ENCODE results near the gene TBC1D9B.

DNA sequence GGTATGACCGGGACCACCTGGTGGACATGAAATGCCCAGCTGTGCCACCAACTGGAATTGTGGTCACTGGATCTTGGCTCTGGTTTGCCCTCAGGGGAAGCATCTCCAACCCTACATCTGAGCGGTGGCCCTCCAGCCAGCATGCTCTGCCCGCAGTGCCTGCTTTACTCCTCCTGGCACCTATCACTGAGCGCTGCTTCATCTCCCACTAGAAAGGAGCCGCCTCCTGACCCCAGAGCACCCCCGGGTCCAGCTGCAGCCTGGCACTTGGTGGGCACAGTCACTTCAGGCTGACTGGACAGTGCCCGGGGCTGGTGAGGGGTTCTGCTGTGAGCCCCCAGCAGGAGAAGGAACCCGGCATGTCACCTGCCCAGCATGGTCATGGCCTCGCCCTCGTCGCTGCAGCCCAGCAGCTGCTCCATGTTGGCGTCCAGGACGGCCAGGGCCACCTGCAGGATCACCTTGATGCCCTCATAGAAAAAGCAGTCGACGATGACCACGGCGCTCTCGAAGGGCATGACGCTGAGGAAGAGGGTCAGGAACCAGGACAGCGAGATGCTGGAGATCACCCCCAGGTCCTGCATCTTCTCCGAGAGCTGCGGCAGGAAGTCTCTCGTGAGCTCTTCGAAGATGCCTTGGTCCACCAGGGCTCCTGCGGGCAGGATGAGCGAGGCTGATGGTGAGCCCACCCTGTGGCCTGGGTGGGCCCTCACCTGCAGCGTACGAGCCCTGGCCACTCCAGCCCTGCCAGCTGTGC lies 33.0 kb downstream of the TBC1D9B start:
- TF ChIP-seq, protein P1, sequence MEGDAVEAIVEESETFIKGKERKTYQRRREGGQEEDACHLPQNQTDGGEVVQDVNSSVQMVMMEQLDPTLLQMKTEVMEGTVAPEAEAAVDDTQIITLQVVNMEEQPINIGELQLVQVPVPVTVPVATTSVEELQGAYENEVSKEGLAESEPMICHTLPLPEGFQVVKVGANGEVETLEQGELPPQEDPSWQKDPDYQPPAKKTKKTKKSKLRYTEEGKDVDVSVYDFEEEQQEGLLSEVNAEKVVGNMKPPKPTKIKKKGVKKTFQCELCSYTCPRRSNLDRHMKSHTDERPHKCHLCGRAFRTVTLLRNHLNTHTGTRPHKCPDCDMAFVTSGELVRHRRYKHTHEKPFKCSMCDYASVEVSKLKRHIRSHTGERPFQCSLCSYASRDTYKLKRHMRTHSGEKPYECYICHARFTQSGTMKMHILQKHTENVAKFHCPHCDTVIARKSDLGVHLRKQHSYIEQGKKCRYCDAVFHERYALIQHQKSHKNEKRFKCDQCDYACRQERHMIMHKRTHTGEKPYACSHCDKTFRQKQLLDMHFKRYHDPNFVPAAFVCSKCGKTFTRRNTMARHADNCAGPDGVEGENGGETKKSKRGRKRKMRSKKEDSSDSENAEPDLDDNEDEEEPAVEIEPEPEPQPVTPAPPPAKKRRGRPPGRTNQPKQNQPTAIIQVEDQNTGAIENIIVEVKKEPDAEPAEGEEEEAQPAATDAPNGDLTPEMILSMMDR (IDR thresholded peaks at IDR 0.05): no peak
- TF ChIP-seq POLR2AphosphoS5 (IDR thresholded peaks at IDR 0.05): no peak
- TF ChIP-seq POLR2A (IDR thresholded peaks at IDR 0.05): no peak
- TF ChIP-seq EP300 (IDR thresholded peaks at IDR 0.05): no peak
